ENCODE results near the gene HBG1.

DNA sequence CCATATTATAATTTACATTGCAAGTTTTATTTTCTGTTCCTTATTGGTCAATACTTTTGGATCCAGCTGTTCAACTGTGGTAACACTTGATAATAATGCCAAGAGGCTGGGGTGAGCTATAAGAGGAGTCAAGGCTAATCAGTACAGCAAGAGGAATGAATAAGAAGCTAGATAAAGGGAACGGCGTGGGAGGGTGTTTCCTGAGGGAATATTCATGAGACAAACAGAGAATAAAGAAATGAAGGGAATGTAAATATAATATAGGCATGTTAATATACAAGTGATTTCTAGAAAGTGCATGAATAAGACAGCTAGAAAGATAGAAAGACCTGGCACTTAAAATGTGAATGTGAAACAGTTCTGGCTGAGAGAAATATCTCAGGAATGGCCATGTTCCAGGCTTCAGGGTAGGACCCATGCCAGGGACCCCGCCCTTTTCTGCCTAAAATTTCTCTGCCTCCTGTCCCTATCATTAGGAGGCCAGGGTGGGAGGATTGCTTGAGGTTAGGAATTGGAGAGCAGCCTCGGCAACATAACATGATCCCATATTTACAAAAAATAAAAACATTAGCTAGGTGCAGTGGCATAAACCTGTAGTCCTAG is 48.2 kb upstream of the HBG1 start:
- TF ChIP-seq POLR2A (IDR thresholded peaks at IDR 0.05; ENCODE audit: low read depth, low read length) (no peak), TAF1 (IDR thresholded peaks at IDR 0.05; ENCODE audit: borderline replicate concordance, low read depth, low read length) (no peak)
